ENCODE results near the gene NCK2.
A peak's percentile ranks its signal among the peaks of the same experiment; 100 is the strongest.
"Not testable (repeated sequence)": the region's sequence is repeated elsewhere in the genome, so short reads cannot be mapped to it uniquely, and the experiment has no call there.

The NCK2 gene

GRCh38 chr2:105895990-105896764, 151.5 kb downstream of the NCK2 start:
- no peak for DNase-seq (ENCODE audit: low read depth)
- no peak overlapping the region for H3K4me3 ChIP-seq (ENCODE audit: low read depth, low read length)
- no peak for TF ChIP-seq CTCF (IDR thresholded peaks at IDR 0.05; ENCODE audit: low read depth, low read length, missing control alignments)

GRCh38 chr2:105896765-105897163, 152.1 kb downstream of the NCK2 start:
- no peak overlapping the region for H3K4me3 ChIP-seq (ENCODE audit: low read depth, low read length)
- peak; percentile 17 for TF ChIP-seq CTCF (IDR thresholded peaks at IDR 0.05; ENCODE audit: low read depth, low read length, missing control alignments)
- DNase-seq (ENCODE audit: low read depth) = no peak

GRCh38 chr2:105897694-105898093, 153.0 kb downstream of the NCK2 start:
- DNase-seq (ENCODE audit: low read depth); H3K4me3 ChIP-seq (ENCODE audit: low read depth, low read length): not testable (repeated sequence)

GRCh38 chr2:105903051-105903674, 158.5 kb downstream of the NCK2 start:
- no peak overlapping the region for H3K4me3 ChIP-seq (ENCODE audit: low read depth, low read length)
- no peak for DNase-seq (ENCODE audit: low read depth)

GRCh38 chr2:105904938-105905337, 160.2 kb downstream of the NCK2 start:
- H3K4me3 ChIP-seq (ENCODE audit: low read depth, low read length) = no peak overlapping the region
- DNase-seq (ENCODE audit: low read depth) = no peak
- no peak for TF ChIP-seq CTCF (IDR thresholded peaks at IDR 0.05; ENCODE audit: low read depth, low read length, missing control alignments)

More at GRCh38 chr2:105903051-105903674, 158.5 kb downstream of the NCK2 start:
- no peak for TF ChIP-seq CTCF (IDR thresholded peaks at IDR 0.05; ENCODE audit: low read depth, low read length, missing control alignments)

- H3K4me3 ChIP-seq (ENCODE audit: low read depth, low read length) = no peak overlapping the region
- DNase-seq (ENCODE audit: low read depth) = no peak
- TF ChIP-seq CTCF (IDR thresholded peaks at IDR 0.05; ENCODE audit: low read depth, low read length, missing control alignments) = no peak
These were observed 161.8 kb downstream of the NCK2 start for GRCh38 chr2:105906481-105906880.

- no peak for TF ChIP-seq CTCF (IDR thresholded peaks at IDR 0.05; ENCODE audit: low read depth, low read length, missing control alignments)
- no peak for DNase-seq (ENCODE audit: low read depth)
- H3K4me3 ChIP-seq (ENCODE audit: low read depth, low read length) = no peak overlapping the region
These were observed 162.5 kb downstream of the NCK2 start for GRCh38 chr2:105907184-105907583.
